NCI-H2227 (cell line): Measurements from ENCODE around the gene KLHDC10.
"Not testable (repeated sequence)": the region's sequence is repeated elsewhere in the genome, so short reads cannot be mapped to it uniquely, and the experiment has no call there.

Experiments used
- DNase-seq: peaks from one replicate; lab custom pipeline; 2025; ENCODE audit not compliant: unreplicated experiment; lab: John Stamatoyannopoulos, UW

The KLHDC10 gene

GRCh38 chr7:130079846-130080394 is 9.6 kb downstream of the KLHDC10 start:
- DNase-seq: no peak

GRCh38 chr7:130083497-130083896 is 13.2 kb downstream of the KLHDC10 start:
- DNase-seq: not testable (repeated sequence)

- DNase-seq: no peak
Observed at GRCh38 chr7:130084037-130084875, 13.9 kb downstream of the KLHDC10 start.

GRCh38 chr7:130085235-130085634 is 14.9 kb downstream of the KLHDC10 start:
- DNase-seq: not testable (repeated sequence)

- no peak for DNase-seq
Observed at GRCh38 chr7:130086938-130087337, 16.6 kb downstream of the KLHDC10 start.

- DNase-seq: no peak
Observed at GRCh38 chr7:130087364-130087763, 17.0 kb downstream of the KLHDC10 start.

GRCh38 chr7:130090745-130091532 is 20.6 kb downstream of the KLHDC10 start:
- DNase-seq: no peak

GRCh38 chr7:130091999-130092398 is 21.7 kb downstream of the KLHDC10 start:
- no peak for DNase-seq

- DNase-seq: no peak
Observed at GRCh38 chr7:130092598-130092997, 22.3 kb downstream of the KLHDC10 start.

- DNase-seq: no peak
Observed at GRCh38 chr7:130095812-130096211, 25.5 kb downstream of the KLHDC10 start.

- peak; percentile 55 for DNase-seq
Observed at GRCh38 chr7:130096243-130096827, 26.0 kb downstream of the KLHDC10 start.

- DNase-seq: no peak
Observed at GRCh38 chr7:130099331-130099730, 29.0 kb downstream of the KLHDC10 start.

GRCh38 chr7:130102588-130102987 is 32.3 kb downstream of the KLHDC10 start:
- DNase-seq: no peak

- DNase-seq: no peak
Observed at GRCh38 chr7:130107949-130108674, 37.8 kb downstream of the KLHDC10 start.

- DNase-seq: no peak
Observed at GRCh38 chr7:130108809-130109208, 38.5 kb downstream of the KLHDC10 start.

- no peak for DNase-seq
Observed at GRCh38 chr7:130112093-130112492, 41.8 kb downstream of the KLHDC10 start.

GRCh38 chr7:130112662-130113425 is 42.5 kb downstream of the KLHDC10 start:
- DNase-seq: no peak

GRCh38 chr7:130113426-130113805 is 43.1 kb downstream of the KLHDC10 start:
- not testable (repeated sequence) for DNase-seq

GRCh38 chr7:130113887-130114286 is 43.6 kb downstream of the KLHDC10 start:
- DNase-seq: no peak

- no peak for DNase-seq
Observed at GRCh38 chr7:130114374-130114773, 44.0 kb downstream of the KLHDC10 start.
